ENCODE data around the gene ZCCHC24. TPM values are rescaled to one million over a fixed set of nuclear protein-coding genes. Genes with fewer than 3 reads are reported as not detected.
"Not testable (repeated sequence)": the region's sequence is repeated elsewhere in the genome, so short reads cannot be mapped to it uniquely, and the experiment has no call there.

The ZCCHC24 gene
- total RNA-seq, 1 experiment from 2014 or later: 3.1 TPM

- Mint-ChIP-seq H3K36me3 (ENCODE audit: insufficient read depth, unreplicated experiment) (no peaks in the 10 kb centered on the region), H3K27me3 (ENCODE audit: insufficient read depth, unreplicated experiment) (no peaks in the 10 kb centered on the region), H3K9me3 (ENCODE audit: unreplicated experiment) (no peaks in the 10 kb centered on the region), H3K4me1 (ENCODE audit: low read depth, unreplicated experiment) (no peaks in the 10 kb centered on the region), H3K27ac (ENCODE audit: unreplicated experiment) (no peak overlapping the region), H3K4me3 (ENCODE audit: unreplicated experiment) (no peak overlapping the region)
- no peak for DNase-seq
- H3K36me3 ChIP-seq (ENCODE audit: control insufficient read depth, insufficient read depth, low read length): no peaks in the 10 kb centered on the region
- POLR2A ChIA-PET: no interaction called here
- no peaks in the 10 kb centered on the region for H3K9me3 ChIP-seq
- no peaks in the 10 kb centered on the region for H3K4me1 ChIP-seq
- no peak overlapping the region for H3K4me3 ChIP-seq (ENCODE audit: low read depth, low read length)
- TF ChIP-seq CTCF (IDR thresholded peaks at IDR 0.05; ENCODE audit: insufficient read depth in 1 of 2, low read depth in 1 of 2, low read length in 1 of 2, severe bottlenecking in 1 of 2, unreplicated experiment in 1 of 2): no peak
- CTCF ChIA-PET: no interaction called here
- no peaks in the 10 kb centered on the region for H3K27me3 ChIP-seq (replicated peaks; ENCODE audit: control insufficient read depth, insufficient read depth, low read length)
- intact Hi-C loops (cut with micrococcal nuclease; ENCODE audit: unreplicated experiment): no loop called here
- no TSS peak for BruUV-seq (replicated peaks)
These were observed 104.7 kb downstream of the ZCCHC24 start for GRCh38 chr10:79340646-79341244.

GRCh38 chr10:79339266-79339665 is 106.2 kb downstream of the ZCCHC24 start:
- Mint-ChIP-seq H3K4me3 (ENCODE audit: unreplicated experiment) (no peak overlapping the region), H3K4me1 (ENCODE audit: low read depth, unreplicated experiment) (no peaks in the 10 kb centered on the region), H3K27me3 (ENCODE audit: insufficient read depth, unreplicated experiment) (no peaks in the 10 kb centered on the region), H3K9me3 (ENCODE audit: unreplicated experiment) (no peaks in the 10 kb centered on the region), H3K36me3 (ENCODE audit: insufficient read depth, unreplicated experiment) (no peaks in the 10 kb centered on the region), H3K27ac (ENCODE audit: unreplicated experiment) (no peak overlapping the region)
- Histone ChIP-seq H3K27me3 (replicated peaks; ENCODE audit: control insufficient read depth, insufficient read depth, low read length) (no peaks in the 10 kb centered on the region), H3K4me3 (ENCODE audit: low read depth, low read length) (no peak overlapping the region), H3K9me3 (no peaks in the 10 kb centered on the region), H3K36me3 (ENCODE audit: control insufficient read depth, insufficient read depth, low read length) (no peaks in the 10 kb centered on the region), H3K4me1 (no peaks in the 10 kb centered on the region)
- ChIA-PET POLR2A (no interaction called here), CTCF (no interaction called here)
- no peak for DNase-seq
- BruUV-seq (replicated peaks): no TSS peak
- intact Hi-C loops (cut with micrococcal nuclease; ENCODE audit: unreplicated experiment): no loop called here
- no peak for TF ChIP-seq CTCF (IDR thresholded peaks at IDR 0.05; ENCODE audit: insufficient read depth in 1 of 2, low read depth in 1 of 2, low read length in 1 of 2, severe bottlenecking in 1 of 2, unreplicated experiment in 1 of 2)

- intact Hi-C loops (cut with micrococcal nuclease; ENCODE audit: unreplicated experiment); H3K27ac Mint-ChIP-seq (ENCODE audit: unreplicated experiment); DNase-seq; H3K27me3 ChIP-seq (replicated peaks; ENCODE audit: control insufficient read depth, insufficient read depth, low read length); H3K27me3 Mint-ChIP-seq (ENCODE audit: insufficient read depth, unreplicated experiment); H3K4me1 Mint-ChIP-seq (ENCODE audit: low read depth, unreplicated experiment); BruUV-seq (replicated peaks); H3K9me3 ChIP-seq; H3K4me3 ChIP-seq (ENCODE audit: low read depth, low read length); CTCF ChIA-PET; H3K36me3 Mint-ChIP-seq (ENCODE audit: insufficient read depth, unreplicated experiment); H3K36me3 ChIP-seq (ENCODE audit: control insufficient read depth, insufficient read depth, low read length); POLR2A ChIA-PET; H3K4me1 ChIP-seq; H3K4me3 Mint-ChIP-seq (ENCODE audit: unreplicated experiment); H3K9me3 Mint-ChIP-seq (ENCODE audit: unreplicated experiment): not testable (repeated sequence)
These were observed 107.5 kb downstream of the ZCCHC24 start for GRCh38 chr10:79337783-79338469.

Measured in Caco-2 (cell line).